H7 (cell line): ENCODE measurements around the gene TAOK1. TPM values are rescaled to one million over a fixed set of nuclear protein-coding genes. Genes with fewer than 3 reads are reported as not detected.
"Not testable (repeated sequence)": the region's sequence is repeated elsewhere in the genome, so short reads cannot be mapped to it uniquely, and the experiment has no call there.

Source experiments
- DNase-seq: peaks from one replicate; pipeline ENCODE4 v3.0.0; 2012
- H3K27me3 ChIP-seq: 2 replicates; pipeline ENCODE4 v1.6.0; 2011; ENCODE audit warnings: mild to moderate bottlenecking, low read length; ENCODE audit not compliant: control insufficient read depth, insufficient read depth
- H3K36me3 ChIP-seq: replicated peaks from 2 replicates; pipeline ENCODE4 v1.5.1; 2011; ENCODE audit warnings: low read length; ENCODE audit not compliant: control insufficient read depth, insufficient read depth
- H3K4me3 ChIP-seq: 2 replicates; pipeline ENCODE4 v1.5.1; 2011; ENCODE audit warnings: low read depth, mild to moderate bottlenecking, control low read depth, low read length, moderate library complexity; ENCODE audit not compliant: insufficient read depth
- total RNA-seq: library from RNA; depleted of rRNA; stranded (reverse); fragments of >200 nt; shearing (Covaris generic); gene quantifications from 2 replicates; pipeline ENCODE4 v1.2.3, GENCODE V29; 2014

TAOK1 gene
- total RNA-seq, 1 experiment from 2014 or later = 27.4 TPM

GRCh38 chr17:29445844-29446243 lies 55.7 kb downstream of the TAOK1 start:
- H3K27me3 ChIP-seq = no peaks in the 10 kb centered on the region
- no peaks in the 10 kb centered on the region for H3K36me3 ChIP-seq
- H3K4me3 ChIP-seq = no peak overlapping the region
- no peak for DNase-seq

- Histone ChIP-seq H3K36me3 (peaks cover 3% of the 10 kb centered on the region), H3K4me3 (no peak overlapping the region), H3K27me3 (no peaks in the 10 kb centered on the region)
- DNase-seq = no peak
These were observed 59.9 kb downstream of the TAOK1 start for GRCh38 chr17:29449865-29450671.

GRCh38 chr17:29451121-29451742 lies 61.1 kb downstream of the TAOK1 start:
- Histone ChIP-seq H3K4me3 (no peak overlapping the region), H3K27me3 (no peaks in the 10 kb centered on the region), H3K36me3 (peaks cover 3% of the 10 kb centered on the region)
- DNase-seq = no peak

GRCh38 chr17:29458066-29458465 lies 67.9 kb downstream of the TAOK1 start:
- DNase-seq = no peak
- Histone ChIP-seq H3K4me3 (no peak overlapping the region), H3K36me3 (no peaks in the 10 kb centered on the region; the same call in 1 of the 2 replicates), H3K27me3 (no peaks in the 10 kb centered on the region)

- Histone ChIP-seq H3K27me3 (no peaks in the 10 kb centered on the region), H3K36me3 (no peaks in the 10 kb centered on the region; the same call in 1 of the 2 replicates), H3K4me3 (no peak overlapping the region)
- DNase-seq = no peak
These were observed 71.5 kb downstream of the TAOK1 start for GRCh38 chr17:29461483-29462206.

- no peak for DNase-seq
- no peak overlapping the region for H3K4me3 ChIP-seq
- no peaks in the 10 kb centered on the region for H3K27me3 ChIP-seq
- peaks cover 3% of the 10 kb centered on the region for H3K36me3 ChIP-seq
These were observed 79.1 kb downstream of the TAOK1 start for GRCh38 chr17:29469276-29469675.

- DNase-seq, H3K36me3 ChIP-seq, H3K4me3 ChIP-seq, H3K27me3 ChIP-seq: not testable (repeated sequence)
These were observed 83.3 kb downstream of the TAOK1 start for GRCh38 chr17:29473437-29473836.

GRCh38 chr17:29474297-29474696 lies 84.1 kb downstream of the TAOK1 start:
- Histone ChIP-seq H3K36me3 (peaks cover 3% of the 10 kb centered on the region), H3K27me3 (no peaks in the 10 kb centered on the region), H3K4me3 (no peak overlapping the region)
- no peak for DNase-seq

- Histone ChIP-seq H3K36me3 (peaks cover 3% of the 10 kb centered on the region), H3K4me3 (no peak overlapping the region), H3K27me3 (no peaks in the 10 kb centered on the region)
- DNase-seq = no peak
These were observed 85.7 kb downstream of the TAOK1 start for GRCh38 chr17:29475891-29476290.

- DNase-seq, H3K36me3 ChIP-seq, H3K27me3 ChIP-seq, H3K4me3 ChIP-seq: not testable (repeated sequence)
These were observed 90.2 kb downstream of the TAOK1 start for GRCh38 chr17:29480249-29480928.

- no peak overlapping the region for H3K4me3 ChIP-seq
- no peaks in the 10 kb centered on the region for H3K27me3 ChIP-seq
- DNase-seq = no peak
- H3K36me3 ChIP-seq = peaks cover 2% of the 10 kb centered on the region
These were observed 93.3 kb downstream of the TAOK1 start for GRCh38 chr17:29483503-29483902.

GRCh38 chr17:29495011-29495410 lies 104.8 kb downstream of the TAOK1 start:
- H3K36me3 ChIP-seq = peaks cover 8% of the 10 kb centered on the region
- no peak for DNase-seq
- H3K27me3 ChIP-seq = no peaks in the 10 kb centered on the region
- H3K4me3 ChIP-seq = no peak overlapping the region

GRCh38 chr17:29504711-29505110 lies 114.5 kb downstream of the TAOK1 start:
- no peak overlapping the region for H3K4me3 ChIP-seq
- peaks cover 9% of the 10 kb centered on the region for H3K36me3 ChIP-seq
- H3K27me3 ChIP-seq = no peaks in the 10 kb centered on the region
- no peak for DNase-seq

GRCh38 chr17:29505836-29506235 lies 115.7 kb downstream of the TAOK1 start:
- H3K4me3 ChIP-seq = no peak overlapping the region
- H3K36me3 ChIP-seq = peaks cover 9% of the 10 kb centered on the region

More at GRCh38 chr17:29505836-29506235, 115.7 kb downstream of the TAOK1 start:
- DNase-seq = no peak
- H3K27me3 ChIP-seq = no peaks in the 10 kb centered on the region
